HepG2 (cell line): ENCODE results near the gene ABCC3. TPM values are rescaled to one million over a fixed set of nuclear protein-coding genes. Genes with fewer than 3 reads are reported as not detected.

ENCODE experiments used
- CBX5 ChIP-seq: sonication (generic); formaldehyde crosslinking; IDR thresholded peaks from 2 replicates; pipeline ENCODE4 v1.4.0; 2020; ENCODE audit warnings: missing genetic modification reagents, borderline replicate concordance
- ETV6 ChIP-seq: sonication (generic); formaldehyde crosslinking; conservative IDR thresholded peaks from 2 replicates; pipeline ENCODE4 v1.4.0; 2020; ENCODE audit warnings: missing genetic modification reagents
- FLYWCH1 ChIP-seq: sonication (generic); formaldehyde crosslinking; IDR thresholded peaks from 2 replicates; pipeline ENCODE4 v1.8.1; 2023; ENCODE audit warnings: mild to moderate bottlenecking, missing genetic modification reagents
- HMG20A ChIP-seq: IDR thresholded peaks from 2 replicates; pipeline ENCODE4 v1.6.1; 2016; ENCODE audit warnings: borderline replicate concordance
- HNRNPK ChIP-seq: fragments of 200-400 bp; formaldehyde crosslinking; IDR thresholded peaks from 2 replicates; pipeline ENCODE4 v1.6.1; 2018; ENCODE audit warnings: low read length, low read depth, moderate library complexity, mild to moderate bottlenecking; ENCODE audit not compliant: poor library complexity, severe bottlenecking
- IKZF4 ChIP-seq: sonication (generic); formaldehyde crosslinking; IDR thresholded peaks from 2 replicates; pipeline ENCODE4 v1.5.1; 2020; ENCODE audit warnings: borderline replicate concordance, mild to moderate bottlenecking, low read depth, missing genetic modification reagents; ENCODE audit errors: not compliant biosample characterization
- ISL2 ChIP-seq: sonication (generic); formaldehyde crosslinking; IDR thresholded peaks from 2 replicates; pipeline ENCODE4 v1.5.0; 2020; ENCODE audit warnings: missing genetic modification reagents
- MAZ ChIP-seq, 2 experiments: sonication (generic) in 1 of 2; formaldehyde crosslinking in 1 of 2; IDR thresholded peaks; 2 replicates each; pipeline versions ENCODE4 v1.5.0 to v1.6.1; 2012 to 2020; ENCODE audit warnings: low read depth in 2 of 2, mild to moderate bottlenecking in 2 of 2, borderline replicate concordance in 1 of 2, improper control_type of control experiment in 1 of 2, low read length in 1 of 2, missing genetic modification reagents in 1 of 2, moderate library complexity in 1 of 2
- PAWR ChIP-seq: sonication (generic); formaldehyde crosslinking; IDR thresholded peaks from 2 replicates; pipeline ENCODE4 v1.4.0; 2020; ENCODE audit warnings: missing genetic modification reagents, mild to moderate bottlenecking, borderline replicate concordance
- PRPF4 ChIP-seq: fragments of 200-400 bp; formaldehyde crosslinking; IDR thresholded peaks from 2 replicates; pipeline ENCODE4 v1.6.1; 2016; ENCODE audit warnings: low read length, low read depth; ENCODE audit not compliant: poor library complexity, severe bottlenecking
- SNAI1 ChIP-seq: sonication (generic); formaldehyde crosslinking; IDR thresholded peaks from 2 replicates; pipeline ENCODE4 v1.5.0; 2020; ENCODE audit warnings: mild to moderate bottlenecking, missing genetic modification reagents, borderline replicate concordance
- TRIM24 ChIP-seq: sonication (generic); formaldehyde crosslinking; IDR thresholded peaks from 2 replicates; pipeline ENCODE4 v1.8.0; 2022; ENCODE audit warnings: mild to moderate bottlenecking, missing genetic modification reagents
- ZBTB21 ChIP-seq: sonication (generic); formaldehyde crosslinking; IDR thresholded peaks from 2 replicates; pipeline ENCODE4 v1.4.0; 2020; ENCODE audit warnings: missing genetic modification reagents
- ZNF331 ChIP-seq: sonication (generic); formaldehyde crosslinking; IDR thresholded peaks from 2 replicates; pipeline ENCODE4 v1.4.0; 2020; ENCODE audit warnings: missing genetic modification reagents
- ZNF33A ChIP-seq: sonication (generic); formaldehyde crosslinking; IDR thresholded peaks from 2 replicates; pipeline ENCODE4 v1.5.1; 2020; ENCODE audit warnings: missing genetic modification reagents, mild to moderate bottlenecking, moderate library complexity, borderline replicate concordance
- ZNF383 ChIP-seq: sonication (generic); formaldehyde crosslinking; IDR thresholded peaks from 2 replicates; pipeline ENCODE4 v1.4.0; 2020; ENCODE audit warnings: missing genetic modification reagents, mild to moderate bottlenecking, borderline replicate concordance
- ZNF720 ChIP-seq: sonication (generic); formaldehyde crosslinking; IDR thresholded peaks from 2 replicates; pipeline ENCODE4 v1.4.0; 2020; ENCODE audit warnings: missing genetic modification reagents
- ZNF772 ChIP-seq: sonication (generic); formaldehyde crosslinking; IDR thresholded peaks from 2 replicates; pipeline ENCODE4 v1.5.0; 2020; ENCODE audit warnings: mild to moderate bottlenecking, missing genetic modification reagents
- polyA plus RNA-seq, 8 experiments: library from polyadenylated mRNA; depleted of rRNA in 3 of 8; stranded (reverse) in 7 of 8; unstranded in 1 of 8; fragments of >200 nt; fragmentation: Illumina TruSeq in 4 of 8; extraction: Trizol in 4 of 8; gene quantifications; 2 replicates each; pipeline versions ENCODE4 v1.2.1 to v1.2.3, GENCODE V29; 2011 to 2016; ENCODE audit warnings: low read depth in 4 of 8, missing spikeins in 1 of 8, mixed read lengths in 1 of 8; ENCODE audit not compliant: insufficient read depth in 1 of 8
- total RNA-seq, 5 experiments: library from RNA; depleted of rRNA; stranded (reverse); fragments of >200 nt; fragmentation: Illumina TruSeq; extraction: Trizol; gene quantifications; 2 replicates each; pipeline ENCODE4 v1.2.3, GENCODE V29; 2016; ENCODE audit warnings: low read depth in 1 of 5
- TF ChIP-seq, protein P1 (sequence below): IDR thresholded peaks from 2 replicates; pipeline ENCODE4 v1.6.1; 2016; ENCODE audit warnings: missing biosample characterization, missing genetic modification reagents, low read depth
- TF ChIP-seq, protein P2 (sequence below): sonication (generic); formaldehyde crosslinking; IDR thresholded peaks from 2 replicates; pipeline ENCODE4 v1.5.0; 2020; ENCODE audit warnings: missing genetic modification reagents
- TF ChIP-seq, protein P3 (sequence below): sonication (generic); formaldehyde crosslinking; IDR thresholded peaks from 2 replicates; pipeline ENCODE4 v1.4.0; 2020; ENCODE audit warnings: missing genetic modification reagents
- TF ChIP-seq, protein P4 (sequence below): sonication (generic); formaldehyde crosslinking; IDR thresholded peaks from 2 replicates; pipeline ENCODE4 v1.8.0; 2022; ENCODE audit warnings: mild to moderate bottlenecking, missing genetic modification reagents; ENCODE audit not compliant: insufficient replicate concordance

Gene ABCC3
- total and polyA plus RNA-seq, 2 of the 13 experiments (the other 11 are each of a cell fraction or from before 2014, with no cell fraction given), result 25.2 to 50.7 TPM

DNA sequence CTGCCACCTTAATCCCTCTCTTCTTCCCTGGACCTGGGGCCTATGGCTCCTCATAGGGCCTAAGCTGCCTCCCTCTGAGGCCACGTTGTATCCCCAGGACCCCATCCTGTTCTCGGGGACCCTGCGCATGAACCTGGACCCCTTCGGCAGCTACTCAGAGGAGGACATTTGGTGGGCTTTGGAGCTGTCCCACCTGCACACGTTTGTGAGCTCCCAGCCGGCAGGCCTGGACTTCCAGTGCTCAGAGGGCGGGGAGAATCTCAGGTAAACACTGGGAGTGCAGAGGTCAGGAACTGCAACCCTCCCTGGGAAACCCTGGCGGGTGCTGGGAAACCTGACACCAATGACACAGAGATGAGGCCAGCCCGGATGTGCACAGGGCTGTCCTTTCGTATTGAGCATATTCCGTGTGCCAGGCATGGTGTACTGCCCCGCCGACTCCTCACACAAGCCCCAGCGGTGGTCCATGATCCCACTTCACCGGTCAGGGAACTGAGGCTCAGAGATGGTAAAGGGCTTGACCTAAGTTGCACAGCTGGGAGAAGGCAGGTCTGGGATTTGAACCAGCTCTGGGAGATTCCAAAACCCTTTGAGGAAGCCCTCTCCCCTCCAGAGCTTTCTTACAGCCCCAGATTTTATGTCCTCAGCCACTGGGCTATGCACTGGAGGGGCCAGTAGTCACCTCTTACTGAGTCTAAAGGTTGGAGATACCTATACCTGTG, 50.1 kb downstream of the ABCC3 start (continued):
- TF ChIP-seq, protein P1, sequence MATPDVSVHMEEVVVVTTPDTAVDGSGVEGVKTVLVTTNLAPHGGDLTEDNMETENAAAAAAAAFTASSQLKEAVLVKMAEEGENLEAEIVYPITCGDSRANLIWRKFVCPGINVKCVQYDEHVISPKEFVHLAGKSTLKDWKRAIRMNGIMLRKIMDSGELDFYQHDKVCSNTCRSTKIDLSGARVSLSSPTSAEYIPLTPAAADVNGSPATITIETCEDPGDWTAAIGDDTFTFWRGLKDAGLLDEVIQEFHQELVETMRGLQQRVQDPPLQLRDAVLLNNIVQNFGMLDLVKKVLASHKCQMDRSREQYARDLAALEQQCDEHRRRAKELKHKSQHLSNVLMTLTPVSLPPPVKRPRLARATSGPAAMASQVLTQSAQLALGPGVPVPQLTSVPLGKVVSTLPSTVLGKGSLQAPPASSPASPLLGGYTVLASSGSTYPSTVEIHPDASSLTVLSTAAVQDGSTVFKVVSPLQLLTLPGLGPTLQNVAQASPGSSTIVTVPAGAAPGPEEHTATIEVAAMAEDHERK (CRISPR knock-in tag), result no peak
- TF ChIP-seq, protein P2, sequence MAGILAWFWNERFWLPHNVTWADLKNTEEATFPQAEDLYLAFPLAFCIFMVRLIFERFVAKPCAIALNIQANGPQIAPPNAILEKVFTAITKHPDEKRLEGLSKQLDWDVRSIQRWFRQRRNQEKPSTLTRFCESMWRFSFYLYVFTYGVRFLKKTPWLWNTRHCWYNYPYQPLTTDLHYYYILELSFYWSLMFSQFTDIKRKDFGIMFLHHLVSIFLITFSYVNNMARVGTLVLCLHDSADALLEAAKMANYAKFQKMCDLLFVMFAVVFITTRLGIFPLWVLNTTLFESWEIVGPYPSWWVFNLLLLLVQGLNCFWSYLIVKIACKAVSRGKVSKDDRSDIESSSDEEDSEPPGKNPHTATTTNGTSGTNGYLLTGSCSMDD (CRISPR knock-in tag), result no peak
- TF ChIP-seq, protein P3, sequence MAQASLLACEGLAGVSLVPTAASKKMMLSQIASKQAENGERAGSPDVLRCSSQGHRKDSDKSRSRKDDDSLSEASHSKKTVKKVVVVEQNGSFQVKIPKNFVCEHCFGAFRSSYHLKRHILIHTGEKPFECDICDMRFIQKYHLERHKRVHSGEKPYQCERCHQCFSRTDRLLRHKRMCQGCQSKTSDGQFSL, result no peak
- TF ChIP-seq ZNF33A (CRISPR knock-in tag), result no peak
- peak; percentile 91 for TF ChIP-seq ETV6 (CRISPR knock-in tag)
- TF ChIP-seq ZBTB21 (CRISPR knock-in tag), result 0 out of 2 replicates have a peak, but pooled peaks have one; percentile 52
- peak; percentile 92; the same call in 1 of the 2 replicates for TF ChIP-seq CBX5 (CRISPR knock-in tag)
- TF ChIP-seq TRIM24, result no peak
- TF ChIP-seq MAZ (IDR thresholded peaks at IDR 0.05; ENCODE audit: borderline replicate concordance, low read depth, low read length), result peak; percentile 73; the same call in 1 of the 2 replicates
- peak; percentile 98 for TF ChIP-seq MAZ (CRISPR knock-in tag; IDR thresholded peaks at IDR 0.05; ENCODE audit: low read depth)
- TF ChIP-seq, protein P4, sequence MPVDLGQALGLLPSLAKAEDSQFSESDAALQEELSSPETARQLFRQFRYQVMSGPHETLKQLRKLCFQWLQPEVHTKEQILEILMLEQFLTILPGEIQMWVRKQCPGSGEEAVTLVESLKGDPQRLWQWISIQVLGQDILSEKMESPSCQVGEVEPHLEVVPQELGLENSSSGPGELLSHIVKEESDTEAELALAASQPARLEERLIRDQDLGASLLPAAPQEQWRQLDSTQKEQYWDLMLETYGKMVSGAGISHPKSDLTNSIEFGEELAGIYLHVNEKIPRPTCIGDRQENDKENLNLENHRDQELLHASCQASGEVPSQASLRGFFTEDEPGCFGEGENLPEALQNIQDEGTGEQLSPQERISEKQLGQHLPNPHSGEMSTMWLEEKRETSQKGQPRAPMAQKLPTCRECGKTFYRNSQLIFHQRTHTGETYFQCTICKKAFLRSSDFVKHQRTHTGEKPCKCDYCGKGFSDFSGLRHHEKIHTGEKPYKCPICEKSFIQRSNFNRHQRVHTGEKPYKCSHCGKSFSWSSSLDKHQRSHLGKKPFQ (CRISPR knock-in tag), result peak; percentile 93
- TF ChIP-seq ZNF331 (CRISPR knock-in tag), result peak; percentile 94
- TF ChIP-seq HMG20A (CRISPR knock-in tag), result peak; percentile 98
- no peak for TF ChIP-seq PRPF4
- TF ChIP-seq PAWR (CRISPR knock-in tag), result peak; percentile 7; the same call in 1 of the 2 replicates
- TF ChIP-seq IKZF4 (CRISPR knock-in tag), result no peak
- no peak for TF ChIP-seq SNAI1
- no peak for TF ChIP-seq ZNF720 (CRISPR knock-in tag)
- no peak for TF ChIP-seq FLYWCH1
- TF ChIP-seq ISL2, result peak; percentile 93
- TF ChIP-seq ZNF383 (CRISPR knock-in tag), result peak; percentile 90; the same call in 1 of the 2 replicates
- no peak for TF ChIP-seq HNRNPK
- peak; percentile 99 for TF ChIP-seq ZNF772 (CRISPR knock-in tag)
